ENCODE data around the gene LRCH1. TPM values are rescaled to one million over a fixed set of nuclear protein-coding genes. Genes with fewer than 3 reads are reported as not detected.

Gene LRCH1
- total and polyA plus RNA-seq, 2 of the 13 experiments (the other 11 are each of a cell fraction or from before 2014, with no cell fraction given), result 4.1 to 12.6 TPM

GRCh38 chr13:46607768-46608564, 55.0 kb downstream of the LRCH1 start (continued):
- TF ChIP-seq DMTF1 (CRISPR knock-in tag; IDR thresholded peaks at IDR 0.05), result no peak
- TF ChIP-seq HMG20B (CRISPR knock-in tag; conservative IDR thresholded peaks at IDR 0.05), result peak; percentile 97
- TF ChIP-seq NBN (conservative IDR thresholded peaks at IDR 0.05), result no peak
- peak; percentile 63; the same call in 1 of the 2 replicates for TF ChIP-seq ZNF281 (CRISPR knock-in tag; IDR thresholded peaks at IDR 0.05; ENCODE audit: borderline replicate concordance)
- TF ChIP-seq ZNF580 (CRISPR knock-in tag; IDR thresholded peaks at IDR 0.05; ENCODE audit: borderline replicate concordance, low read depth), result peak; percentile 52; the same call in 1 of the 2 replicates
- no peak for TF ChIP-seq ETV6 (CRISPR knock-in tag; conservative IDR thresholded peaks at IDR 0.05)
- no peak for TF ChIP-seq ZNF770 (CRISPR knock-in tag; IDR thresholded peaks at IDR 0.05)
- no peak for TF ChIP-seq ZNF619 (CRISPR knock-in tag; IDR thresholded peaks at IDR 0.05)
- TF ChIP-seq FOSL1 (CRISPR knock-in tag; IDR thresholded peaks at IDR 0.05; ENCODE audit: borderline replicate concordance), result peak; percentile 95
- peak; percentile 48 for TF ChIP-seq PHF5A (CRISPR knock-in tag; IDR thresholded peaks at IDR 0.05; ENCODE audit: low read depth, unreplicated experiment)
- TF ChIP-seq ATM (IDR thresholded peaks at IDR 0.05; ENCODE audit: borderline replicate concordance), result no peak
- no peak for TF ChIP-seq BATF2 (CRISPR knock-in tag; IDR thresholded peaks at IDR 0.05)
- TF ChIP-seq CREM (IDR thresholded peaks at IDR 0.05), result peak; percentile 64; the same call in 1 of the 2 replicates
- no peak for TF ChIP-seq CREM (CRISPR knock-in tag; IDR thresholded peaks at IDR 0.05)
- no peak for TF ChIP-seq SIN3A (IDR thresholded peaks at IDR 0.05; ENCODE audit: borderline replicate concordance, low read depth, low read length)
- no peak for TF ChIP-seq ZNF572 (CRISPR knock-in tag; IDR thresholded peaks at IDR 0.05)
- no peak for TF ChIP-seq ZNF234 (CRISPR knock-in tag; conservative IDR thresholded peaks at IDR 0.05)
- TF ChIP-seq GPBP1L1 (CRISPR knock-in tag; IDR thresholded peaks at IDR 0.05), result no peak
- no peak for TF ChIP-seq ZFP36L2 (CRISPR knock-in tag; IDR thresholded peaks at IDR 0.05)
- no peak for TF ChIP-seq POLR2G (IDR thresholded peaks at IDR 0.05; ENCODE audit: low read depth, low read length)

Measured in HepG2 (cell line).